GM18519 (cell line): ENCODE data around the gene TSPAN7.

Source experiments
- ATAC-seq: cut with Tn5 transposase; IDR thresholded peaks from one replicate; pipeline ENCODE4 v1.9.1; 2021; ENCODE audit warnings: mild to moderate bottlenecking, moderate library complexity; ENCODE audit not compliant: unreplicated experiment, low FRiP score

TSPAN7 gene

GRCh38 chrX:38583181-38583580 lies 21.8 kb downstream of the TSPAN7 start:
- no peak for ATAC-seq

DNA sequence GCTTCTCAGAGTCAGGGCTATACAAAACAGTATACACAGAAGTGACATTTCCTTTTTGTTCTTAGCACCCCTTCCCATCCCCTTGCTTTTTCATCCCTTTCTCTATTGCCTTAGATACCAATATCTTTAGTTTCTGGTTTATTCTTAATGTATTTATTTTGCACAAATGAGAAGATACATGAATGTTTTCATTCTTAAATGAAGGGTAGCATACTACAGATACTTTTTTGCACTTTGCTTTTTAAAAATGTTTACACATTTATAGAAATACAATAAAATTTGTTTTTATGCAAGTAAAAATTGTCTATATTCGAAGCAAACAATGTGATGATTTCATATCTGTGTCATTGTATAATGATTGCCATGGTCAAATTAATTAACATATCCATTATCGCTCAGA lies 33.1 kb downstream of the TSPAN7 start:
- ATAC-seq = no peak

DNA sequence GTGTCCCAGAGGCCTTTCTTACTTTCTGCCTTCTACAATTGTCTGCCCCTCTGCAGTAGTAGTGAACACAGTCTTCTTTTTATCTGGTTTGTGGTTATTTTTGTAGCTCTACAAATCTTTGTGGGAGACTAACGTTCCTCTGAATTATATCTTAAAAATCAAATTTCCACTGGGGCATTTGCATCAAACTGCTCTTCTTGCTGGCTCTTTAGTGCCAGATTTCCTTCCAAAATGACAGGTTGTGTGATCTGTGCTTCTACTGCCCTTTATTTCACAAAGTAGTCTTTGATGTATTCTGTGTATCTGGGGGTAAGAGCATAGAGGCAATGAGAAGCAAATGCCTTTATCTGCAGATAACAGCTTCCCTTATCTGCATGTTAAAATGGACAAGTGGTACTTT lies 34.5 kb downstream of the TSPAN7 start:
- no peak for ATAC-seq

DNA sequence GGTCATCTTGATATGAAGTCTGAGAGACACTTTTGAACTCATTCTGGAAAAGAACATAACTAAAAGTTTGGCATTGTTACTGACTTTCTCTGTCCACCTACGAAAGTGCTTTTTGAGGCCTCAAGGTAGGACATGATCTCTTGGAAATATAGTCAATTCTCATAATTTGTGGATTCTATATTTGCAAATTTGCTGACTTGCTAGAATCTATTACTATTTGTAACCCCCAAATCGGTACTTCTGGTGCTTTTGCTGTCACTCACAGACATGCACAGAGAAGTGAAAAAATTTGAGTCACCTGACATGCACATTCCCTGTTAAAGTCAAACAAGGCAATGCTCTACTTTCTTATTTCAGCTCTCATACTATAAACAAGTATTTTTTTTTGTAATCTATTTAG lies 35.6 kb downstream of the TSPAN7 start:
- ATAC-seq = no peak

DNA sequence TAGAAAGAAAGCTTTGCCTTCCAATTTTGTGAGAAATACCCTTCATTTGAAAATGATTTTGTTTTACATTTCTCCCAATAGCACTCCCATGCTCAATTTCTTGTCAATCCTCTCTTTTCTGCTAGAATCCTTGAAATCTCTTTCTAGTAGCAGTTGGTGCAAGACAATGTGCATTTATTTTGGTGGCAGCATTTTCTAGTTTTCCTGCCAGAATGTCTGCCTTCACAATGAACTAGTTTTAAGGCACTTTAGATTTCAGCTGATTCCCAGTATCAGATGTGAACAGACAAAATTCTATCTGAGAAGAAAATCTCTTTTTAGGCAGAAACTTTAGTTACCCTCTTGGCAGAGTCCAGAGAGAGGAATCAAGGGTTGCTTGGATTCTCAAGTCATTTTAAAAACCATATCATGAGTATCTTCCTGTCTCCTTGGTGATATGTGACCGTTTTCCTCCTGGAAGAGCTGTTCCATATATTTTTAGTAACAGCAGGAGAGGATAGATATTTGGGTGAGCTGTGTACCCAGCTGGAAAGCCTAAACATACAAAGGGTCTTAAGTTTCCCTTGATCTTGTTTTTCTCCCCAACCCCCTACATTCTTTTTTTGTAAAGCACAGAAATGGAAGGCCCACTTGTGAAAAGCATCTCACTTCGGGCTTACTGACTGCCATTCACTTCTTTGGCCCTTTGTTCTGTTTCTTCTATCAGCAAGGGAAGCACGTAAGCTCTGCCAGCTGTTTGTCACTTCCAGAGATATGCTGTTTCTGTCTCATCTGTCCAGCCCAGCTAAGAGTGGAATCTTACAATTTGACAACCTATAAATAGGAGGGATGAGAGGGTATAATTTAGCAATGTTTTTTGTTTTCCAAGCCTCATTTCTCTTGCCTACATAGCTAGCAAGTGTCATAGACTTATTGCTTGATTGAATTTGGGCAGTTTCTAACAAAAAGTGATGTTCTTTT lies 38.7 kb downstream of the TSPAN7 start:
- ATAC-seq = no peak

- ATAC-seq = no peak
Measured at GRCh38 chrX:38601866-38602265, 40.5 kb downstream of the TSPAN7 start.

GRCh38 chrX:38606821-38607220 lies 45.5 kb downstream of the TSPAN7 start:
- no peak for ATAC-seq

- no peak for ATAC-seq
Measured at GRCh38 chrX:38607976-38608375, 46.6 kb downstream of the TSPAN7 start.

- no peak for ATAC-seq
Measured at GRCh38 chrX:38610849-38611248, 49.5 kb downstream of the TSPAN7 start.

DNA sequence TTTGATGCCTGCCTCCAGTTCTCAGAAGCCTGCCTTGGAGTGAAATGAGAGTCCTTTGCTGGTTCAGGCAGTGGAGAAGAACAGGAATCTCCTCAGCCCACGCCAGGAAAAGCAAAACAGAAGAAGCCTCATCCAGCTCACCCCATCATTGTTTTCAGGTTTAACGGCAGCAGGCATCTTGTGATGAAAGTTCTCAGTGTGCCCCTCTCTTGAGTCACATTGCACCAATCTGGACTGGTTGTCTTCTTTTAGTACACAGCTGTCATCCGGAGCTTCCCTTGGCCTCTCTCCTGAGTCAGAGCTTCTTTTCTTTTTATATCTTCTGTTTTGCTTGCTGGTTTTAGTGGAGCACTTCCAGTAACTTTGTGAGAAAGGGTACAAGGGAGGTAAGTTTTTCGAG lies 50.9 kb downstream of the TSPAN7 start:
- ATAC-seq = no peak

GRCh38 chrX:38614485-38614884 lies 53.1 kb downstream of the TSPAN7 start:
- ATAC-seq = no peak

DNA sequence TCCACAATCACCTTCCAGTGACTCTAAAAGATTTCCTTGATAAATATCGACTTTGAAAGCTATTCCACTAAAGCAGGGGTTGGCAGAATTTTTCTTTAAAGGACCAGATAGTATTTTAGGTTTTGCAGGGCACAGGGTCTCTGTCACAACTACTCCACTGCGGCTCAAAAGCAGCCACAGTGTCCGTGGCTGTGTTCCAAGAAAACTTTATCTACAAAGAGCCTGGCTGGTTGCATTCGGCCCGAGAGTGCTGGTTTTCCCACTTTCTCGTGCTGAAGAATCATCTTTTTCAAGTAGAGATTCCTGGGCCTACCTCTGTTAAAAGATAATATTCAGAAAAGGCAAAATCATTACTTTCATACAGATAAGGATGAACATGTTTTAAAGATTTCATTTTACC lies 55.6 kb downstream of the TSPAN7 start:
- no peak for ATAC-seq

DNA sequence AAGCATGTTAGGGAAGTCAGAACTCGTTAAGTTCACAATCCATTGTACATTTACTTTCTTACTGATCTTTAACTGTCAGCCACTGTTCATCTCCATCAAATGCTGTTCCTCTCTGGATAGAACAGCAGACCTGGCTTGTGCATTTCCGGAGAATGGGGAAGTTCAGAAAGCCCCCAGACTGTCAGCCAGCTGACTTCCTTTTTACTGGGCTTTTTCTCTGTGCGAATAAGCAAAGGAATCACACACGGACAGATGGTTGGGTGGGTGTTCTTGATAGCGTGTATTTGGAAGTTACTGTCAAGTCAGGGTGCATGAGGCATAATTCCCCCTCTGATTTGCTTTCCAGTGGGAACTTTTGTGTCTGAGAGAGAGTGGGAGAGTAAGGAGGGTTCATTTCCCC lies 56.8 kb downstream of the TSPAN7 start:
- ATAC-seq = no peak

- no peak for ATAC-seq
Measured at GRCh38 chrX:38620623-38621022, 59.3 kb downstream of the TSPAN7 start.

DNA sequence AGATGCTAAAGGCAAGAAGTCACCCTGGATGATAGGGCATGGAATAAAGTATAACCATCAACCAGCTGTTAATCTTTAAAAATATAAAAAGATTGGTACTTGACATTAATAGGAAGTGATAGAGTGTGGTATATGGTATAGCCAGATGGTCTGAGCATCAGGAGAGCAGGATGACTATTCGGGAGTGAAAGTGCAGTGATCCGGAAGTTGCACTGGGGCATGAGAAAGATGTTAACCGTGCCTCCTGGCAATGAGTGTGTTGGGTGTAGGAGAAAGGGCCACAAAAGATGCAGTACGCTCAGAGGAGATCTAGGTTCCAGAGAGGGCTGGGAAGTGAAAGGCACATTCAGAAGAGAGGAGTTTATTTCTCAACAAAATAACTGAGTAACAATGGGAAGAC lies 65.0 kb downstream of the TSPAN7 start:
- no peak for ATAC-seq

GRCh38 chrX:38627683-38628082 lies 66.3 kb downstream of the TSPAN7 start:
- ATAC-seq = peak; percentile 97

DNA sequence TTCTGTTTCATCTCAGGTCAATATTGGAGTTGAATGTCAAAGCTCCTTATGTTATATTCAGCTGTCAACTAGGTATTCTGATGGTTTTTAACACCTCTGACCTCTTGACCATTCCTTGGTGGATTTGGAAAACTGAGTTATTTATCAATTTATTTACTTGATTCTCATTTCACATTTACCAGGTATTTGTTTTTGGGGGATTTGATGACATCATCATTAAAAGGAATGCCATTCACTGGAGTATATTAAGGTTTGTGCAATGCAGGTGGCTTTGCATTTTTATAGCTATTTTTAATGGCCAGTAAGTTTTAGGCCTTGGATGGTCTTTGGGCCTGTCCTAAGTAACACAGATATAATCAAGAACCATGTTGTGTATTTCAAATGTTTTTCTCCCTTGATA lies 67.2 kb downstream of the TSPAN7 start:
- no peak for ATAC-seq

DNA sequence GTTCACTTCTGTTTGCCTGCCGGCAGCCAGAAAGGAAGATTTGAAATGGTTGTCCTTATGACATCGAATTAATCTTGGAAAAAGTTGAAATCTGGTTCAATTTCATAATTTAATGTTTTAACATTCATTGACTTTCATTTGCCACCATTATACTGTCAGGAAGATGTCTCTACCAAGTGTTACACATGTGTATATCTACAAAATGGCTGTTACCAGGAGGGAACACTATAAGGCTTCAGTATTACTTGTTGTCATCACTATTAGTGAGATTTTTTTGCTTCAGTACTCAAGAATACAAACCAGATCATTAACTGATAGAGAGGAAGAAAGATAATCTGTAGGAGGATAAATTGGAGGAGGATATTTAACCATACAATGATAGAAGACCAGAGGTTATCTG lies 71.2 kb downstream of the TSPAN7 start:
- no peak for ATAC-seq

GRCh38 chrX:38634665-38635064 lies 73.3 kb downstream of the TSPAN7 start:
- ATAC-seq = no peak

- ATAC-seq = no peak
Measured at GRCh38 chrX:38636949-38637819, 75.8 kb downstream of the TSPAN7 start.

DNA sequence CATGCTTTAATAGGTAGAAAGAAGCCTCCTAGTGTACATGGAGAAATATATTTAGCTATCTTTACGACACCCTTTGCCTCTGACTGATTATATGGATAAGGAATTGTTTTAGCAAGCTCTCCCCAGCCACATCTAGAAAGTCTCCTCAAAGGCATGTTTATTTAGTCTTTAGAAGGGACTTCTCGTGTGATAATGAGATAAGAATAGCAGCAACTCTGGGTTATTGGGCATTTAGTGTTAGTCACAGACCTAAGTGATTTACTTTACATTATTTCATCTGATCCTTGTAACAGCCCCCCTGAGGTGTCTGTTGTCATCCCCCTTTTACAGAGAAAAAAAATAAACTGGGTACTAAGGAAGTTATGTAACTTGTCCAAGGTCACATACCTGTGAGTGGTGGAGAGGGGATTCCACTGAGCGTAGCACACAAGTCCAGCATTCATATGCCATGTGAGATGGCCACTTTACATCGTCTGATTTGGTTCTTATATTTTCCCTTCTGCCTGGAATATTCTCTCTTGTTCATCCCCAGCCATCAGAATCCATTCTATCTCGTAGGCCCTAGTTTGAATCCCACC lies 77.7 kb downstream of the TSPAN7 start:
- no peak for ATAC-seq
